ENCODE data around the gene PTGFRN. TPM values are rescaled to one million over a fixed set of nuclear protein-coding genes. Genes with fewer than 3 reads are reported as not detected.

PTGFRN gene
- total and polyA plus RNA-seq, 2 experiments from 2014 or later, result 17.4 to 32.7 TPM

- Mint-ChIP-seq H3K9me3 (no peaks in the 10 kb centered on the region), H3K27ac (no peak overlapping the region), H3K27me3 (ENCODE audit: insufficient read depth, low read depth, poor library complexity) (peaks cover 3% of the 10 kb centered on the region), H3K4me1 (peaks cover 14% of the 10 kb centered on the region), H3K4me3 (no peak overlapping the region), H3K36me3 (ENCODE audit: low read depth) (no peaks in the 10 kb centered on the region; the same call in 2 of the 3 replicates)
- Histone ChIP-seq H3K4me3 (no peak overlapping the region), H3K27ac (ENCODE audit: low read depth) (no peak overlapping the region), H3F3A (replicated peaks; ENCODE audit: low read depth) (no peaks in the 10 kb centered on the region), H3K27me3 (ENCODE audit: insufficient read depth) (no peaks in the 10 kb centered on the region), H3K4me2 (no peak overlapping the region), H3K4me1 (ENCODE audit: insufficient read depth) (peaks cover 24% of the 10 kb centered on the region), H3K9me2 (ENCODE audit: insufficient read depth) (no peaks in the 10 kb centered on the region), H3K36me3 (ENCODE audit: insufficient read depth) (peaks cover 11% of the 10 kb centered on the region; the same call in 1 of the 2 replicates), H3K79me2 (replicated peaks; ENCODE audit: insufficient read depth) (peaks cover 75% of the 10 kb centered on the region), H4K20me1 (replicated peaks; ENCODE audit: insufficient read depth) (peaks cover 12% of the 10 kb centered on the region), H2AFZ (no peak overlapping the region)
- TF ChIP-seq ETS1 (IDR thresholded peaks at IDR 0.05) (no peak), JUNB (IDR thresholded peaks at IDR 0.05; ENCODE audit: unreplicated experiment) (no peak), NANOG (IDR thresholded peaks at IDR 0.05; ENCODE audit: borderline replicate concordance) (no peak), ZNF331 (CRISPR knock-in tag; IDR thresholded peaks at IDR 0.05; ENCODE audit: low read depth) (no peak), REST (IDR thresholded peaks at IDR 0.05; ENCODE audit: unreplicated experiment) (no peak), EZH2 (IDR thresholded peaks at IDR 0.05; ENCODE audit: low read depth, unreplicated experiment) (no peak), POLR2AphosphoS5 (IDR thresholded peaks at IDR 0.05; ENCODE audit: low read depth) (no peak), CTCF (conservative IDR thresholded peaks at IDR 0.05; ENCODE audit: low read depth in 2 of 2) (no peak), STAT1 (IDR thresholded peaks at IDR 0.05; ENCODE audit: unreplicated experiment) (no peak), ZNF462 (CRISPR knock-in tag; IDR thresholded peaks at IDR 0.05) (no peak), ZNF114 (CRISPR knock-in tag; IDR thresholded peaks at IDR 0.05) (no peak), EZH2phosphoT487 (IDR thresholded peaks at IDR 0.05; ENCODE audit: unreplicated experiment) (no peak), CREB1 (CRISPR knock-in tag; IDR thresholded peaks at IDR 0.05; ENCODE audit: low read depth) (no peak)
- DNase-seq (ENCODE audit: low spot score) (no peak), ATAC-seq (no peak)
These were observed 4.2 kb downstream of the PTGFRN start for GRCh38 chr1:116913941-116914340.
